Measurements from ENCODE around the gene NTSR1.

NTSR1 gene

DNA sequence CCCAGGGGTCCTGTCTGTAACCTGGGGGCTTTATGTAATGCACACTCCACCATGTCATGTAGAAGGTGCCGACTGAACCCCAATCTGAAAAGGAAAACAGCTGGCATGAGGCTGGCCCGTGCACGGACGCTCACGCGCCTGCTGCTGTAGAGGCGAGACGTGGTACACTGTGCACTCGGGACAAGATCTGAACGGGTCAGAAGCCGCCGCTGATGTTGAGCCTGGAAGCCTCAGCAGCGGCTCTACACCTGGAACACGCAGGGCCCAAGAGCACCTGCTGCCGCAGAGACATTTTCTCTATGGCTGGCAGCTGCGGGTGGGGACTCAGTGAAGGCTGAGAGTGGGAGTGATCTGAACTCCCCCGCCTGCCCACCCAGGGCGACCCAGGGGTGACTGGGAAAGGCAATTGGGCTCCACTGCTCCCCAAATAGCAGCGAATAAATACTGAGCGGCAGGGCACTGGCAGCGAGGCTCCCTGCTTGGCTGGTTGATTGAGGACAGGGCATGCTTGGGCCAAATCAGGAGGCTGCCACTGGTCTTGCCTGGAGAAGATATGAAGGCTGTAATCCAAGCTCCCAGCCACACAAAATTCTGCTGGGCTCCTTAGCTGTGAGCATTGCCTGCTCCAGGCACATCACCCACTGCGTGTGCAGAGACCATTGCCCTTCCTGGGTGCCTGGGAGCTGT, 93.5 kb downstream of the NTSR1 start:
- no peak for DNase-seq (ENCODE audit: low read depth)

DNA sequence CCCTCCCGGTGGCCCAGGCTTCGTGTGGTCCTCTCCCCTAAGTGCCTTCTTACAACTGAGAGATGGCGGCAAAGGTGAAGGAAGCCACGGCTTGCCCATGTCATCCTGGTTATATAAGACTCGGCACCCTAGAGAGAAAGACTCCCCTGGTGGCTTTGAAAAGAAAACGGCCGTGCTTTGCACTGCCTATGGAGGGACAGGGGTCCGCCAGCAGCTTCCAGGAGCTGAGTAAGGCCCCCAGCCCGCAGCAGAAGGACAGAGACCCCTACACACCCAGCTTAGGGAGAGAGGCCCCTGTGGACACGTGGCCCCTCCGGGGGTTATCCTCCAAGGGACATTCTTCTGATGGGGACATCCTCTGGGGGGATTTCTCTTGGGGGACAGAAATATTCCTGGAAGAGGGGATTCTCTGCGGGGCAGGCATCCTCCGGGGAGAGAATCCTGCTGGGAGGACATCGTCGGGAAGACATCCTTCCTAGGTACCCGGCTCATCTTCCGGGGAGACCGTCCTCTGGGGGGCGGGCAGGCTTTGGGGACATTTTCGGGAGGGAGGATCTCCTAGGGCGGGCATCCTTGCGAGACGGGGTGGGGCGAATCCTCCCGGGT, 95.5 kb downstream of the NTSR1 start:
- no peak for DNase-seq (ENCODE audit: low read depth)

DNA sequence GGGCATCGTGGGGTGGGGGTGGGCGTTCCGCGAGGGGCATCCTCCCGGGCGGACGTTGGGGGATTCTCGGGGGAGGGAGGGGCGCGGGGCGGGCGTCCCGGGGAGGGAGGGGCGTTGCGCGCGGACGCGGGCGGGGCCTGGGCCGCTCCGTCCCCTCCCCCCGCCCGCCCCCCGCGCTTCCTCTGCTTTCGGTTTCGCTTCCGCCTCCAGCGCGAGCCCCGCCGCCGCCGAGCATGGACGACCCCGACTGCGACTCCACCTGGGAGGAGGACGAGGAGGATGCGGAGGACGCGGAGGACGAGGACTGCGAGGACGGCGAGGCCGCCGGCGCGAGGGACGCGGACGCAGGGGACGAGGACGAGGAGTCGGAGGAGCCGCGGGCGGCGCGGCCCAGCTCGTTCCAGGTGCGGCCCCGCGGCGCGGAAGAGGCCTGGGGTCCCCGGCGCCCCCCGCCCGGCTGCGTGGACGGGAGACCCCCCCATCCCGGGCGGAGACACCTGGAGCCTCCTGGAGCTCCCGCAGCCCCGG, 96.1 kb downstream of the NTSR1 start, which contains the start of gene OGFR:
OGFR (plus strand) TSS at position 209 of the 528 bp plus-strand sequence; CDS start at position 234, 25 bp downstream.
- no peak for DNase-seq (ENCODE audit: low read depth)

- no peak for DNase-seq (ENCODE audit: low read depth)
Observed at GRCh38 chr20:62805155-62805710, 96.6 kb downstream of the NTSR1 start.

- peak; percentile 73 for DNase-seq (ENCODE audit: low read depth)
Observed at GRCh38 chr20:62805711-62806382, 97.2 kb downstream of the NTSR1 start.

DNA sequence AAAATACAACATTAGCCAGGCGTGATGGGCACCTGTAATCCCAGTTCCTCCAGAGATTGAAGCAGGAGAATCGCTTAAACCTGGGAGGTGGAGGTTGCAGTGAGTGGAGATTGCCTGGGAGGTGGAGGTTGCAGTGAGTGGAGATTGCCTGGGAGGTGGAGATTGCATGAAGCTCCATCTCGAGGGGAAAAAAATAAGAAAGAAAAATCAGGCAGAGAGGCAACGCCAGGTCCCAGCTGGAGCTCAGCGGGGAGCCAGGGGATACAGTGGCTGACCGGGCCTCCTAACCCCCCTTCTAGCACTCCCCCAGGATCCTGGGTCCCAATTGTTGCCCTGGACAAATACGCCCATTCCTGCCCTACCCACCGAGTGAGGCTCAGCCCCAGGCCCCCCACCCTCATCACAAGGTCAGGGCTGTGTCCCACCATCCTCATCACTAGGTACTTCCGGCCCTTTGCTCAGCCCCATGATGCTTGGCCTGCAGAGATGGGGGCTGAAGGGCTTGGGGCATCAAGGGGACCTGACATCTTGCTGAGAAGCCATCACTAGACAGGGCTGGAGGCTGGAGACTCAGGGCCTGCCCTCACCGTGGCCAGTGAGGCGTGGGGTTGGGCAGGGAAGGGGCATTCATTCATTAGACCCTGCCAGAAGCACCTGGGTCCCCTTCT, 97.9 kb downstream of the NTSR1 start:
- no peak for DNase-seq (ENCODE audit: low read depth)

DNA sequence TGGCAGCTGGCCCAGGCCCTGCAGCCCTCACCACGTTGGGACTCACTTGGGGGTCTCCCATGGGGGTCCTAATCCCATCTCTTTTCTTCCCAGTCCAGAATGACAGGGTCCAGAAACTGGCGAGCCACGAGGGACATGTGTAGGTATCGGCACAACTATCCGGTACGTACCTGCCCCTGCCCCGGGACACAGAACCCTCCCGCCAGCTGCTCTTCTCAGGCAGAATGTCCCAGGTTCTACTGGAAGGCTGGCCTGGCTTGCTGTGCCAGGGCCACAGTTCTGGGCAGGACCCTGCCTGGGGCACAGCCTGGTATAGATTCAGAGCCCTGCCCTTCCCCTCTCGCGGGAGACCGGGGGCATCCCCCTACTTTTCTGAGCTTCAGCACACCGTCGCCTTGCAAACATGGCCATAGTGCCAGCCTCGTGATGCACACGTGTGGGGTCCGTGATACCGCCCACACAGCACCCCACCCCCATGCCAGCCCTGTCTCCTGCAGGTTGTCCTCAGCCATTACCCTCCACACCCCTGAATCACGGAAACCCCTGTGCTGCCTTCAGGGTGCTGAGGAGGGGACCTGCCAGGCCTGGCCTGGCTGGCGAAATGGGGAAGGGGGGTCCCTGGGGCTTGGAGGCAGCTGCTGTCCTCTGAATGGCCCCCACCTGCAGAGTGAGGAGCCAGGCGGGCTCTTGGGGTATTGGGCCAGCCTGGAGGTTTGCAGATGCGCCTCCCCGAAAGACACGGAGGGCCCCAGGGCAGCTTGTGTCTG, 99.0 kb downstream of the NTSR1 start:
- DNase-seq (ENCODE audit: low read depth), result no peak

GRCh38 chr20:62808211-62808865, 99.7 kb downstream of the NTSR1 start:
- no peak for DNase-seq (ENCODE audit: low read depth)

GRCh38 chr20:62809530-62810428, 101.1 kb downstream of the NTSR1 start:
- no peak for DNase-seq (ENCODE audit: low read depth)

DNA sequence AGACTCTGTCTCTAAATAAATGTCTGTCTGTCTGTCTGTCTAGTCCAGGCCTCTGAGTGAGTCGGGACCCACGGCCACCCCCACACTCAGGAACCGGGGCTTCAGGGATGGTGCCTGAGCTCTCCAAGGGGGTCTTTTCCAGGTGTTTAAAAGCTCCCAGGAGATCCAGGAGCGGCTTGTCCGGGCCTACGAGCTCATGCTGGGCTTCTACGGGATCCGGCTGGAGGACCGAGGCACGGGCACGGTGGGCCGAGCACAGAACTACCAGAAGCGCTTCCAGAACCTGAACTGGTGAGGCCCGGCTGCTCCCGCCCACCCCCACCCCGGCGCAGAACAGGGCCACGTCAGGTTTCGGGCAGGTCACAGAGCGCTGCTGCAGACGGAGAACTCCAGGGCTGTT, 102.7 kb downstream of the NTSR1 start:
- DNase-seq (ENCODE audit: low read depth), result no peak

- no peak for DNase-seq (ENCODE audit: low read depth)
Observed at GRCh38 chr20:62811720-62812119, 103.1 kb downstream of the NTSR1 start.
